Right atrium auricular region (tissue), 2 donors: ENCODE results near the gene ATXN7. TPM values are rescaled to one million over a fixed set of nuclear protein-coding genes. Genes with fewer than 3 reads are reported as not detected.

ENCODE experiments used
- DNase-seq: peaks from one replicate; pipeline ENCODE4 v3.0.0-alpha.2; 2019; ENCODE audit warnings: low spot score
- H3K27ac ChIP-seq, 2 donors: fragments of 200-600 bp; sonication (generic); 1 replicate in 1 of 2; 2 replicates in 1 of 2; pipeline ENCODE4 v1.5.1; 2016 to 2019
- H3K27me3 ChIP-seq, 2 donors: fragments of 200-600 bp; sonication (generic); one replicate each; pipeline versions ENCODE4 v1.5.1 to v1.6.0; 2017 to 2019
- H3K36me3 ChIP-seq: fragments of 200-600 bp; sonication (generic); one replicate; pipeline ENCODE4 v1.5.1; 2016
- H3K4me1 ChIP-seq, 2 donors: fragments of 200-600 bp; sonication (generic); one replicate each; pipeline versions ENCODE4 v1.5.1 to v1.6.0; 2017 to 2019
- H3K4me3 ChIP-seq, 2 donors: fragments of 200-600 bp; sonication (generic); 1 replicate in 1 of 2; 2 replicates in 1 of 2; pipeline ENCODE4 v1.5.1; 2017 to 2019; ENCODE audit warnings: mild to moderate bottlenecking in 1 of 2, moderate library complexity in 1 of 2
- H3K9me3 ChIP-seq, 2 donors: fragments of 200-600 bp; sonication (generic); one replicate each; pipeline ENCODE4 v1.5.1; 2019
- total RNA-seq, 2 donors: library from RNA; depleted of rRNA; stranded (reverse); fragments of >200 nt; gene quantifications; one replicate each; pipeline ENCODE4 v1.1.0, GENCODE V29; 2016
- TF ChIP-seq, protein P1 (sequence below), 2 donors: fragments of 200-600 bp; sonication (generic); IDR thresholded peaks; one replicate each; pipeline ENCODE4 v1.5.1; 2019; ENCODE audit warnings: antibody characterized with exemption in 2 of 2

ATXN7 gene
- total RNA-seq, 2 donors from 2014 or later: 13.9 to 15.5 TPM

- DNase-seq: no peak
- peak overlapping the region in 1 of 2 donors; percentile 5 for H3K27ac ChIP-seq
- H3K36me3 ChIP-seq: peaks cover 42% of the 10 kb centered on the region
- TF ChIP-seq, protein P1, sequence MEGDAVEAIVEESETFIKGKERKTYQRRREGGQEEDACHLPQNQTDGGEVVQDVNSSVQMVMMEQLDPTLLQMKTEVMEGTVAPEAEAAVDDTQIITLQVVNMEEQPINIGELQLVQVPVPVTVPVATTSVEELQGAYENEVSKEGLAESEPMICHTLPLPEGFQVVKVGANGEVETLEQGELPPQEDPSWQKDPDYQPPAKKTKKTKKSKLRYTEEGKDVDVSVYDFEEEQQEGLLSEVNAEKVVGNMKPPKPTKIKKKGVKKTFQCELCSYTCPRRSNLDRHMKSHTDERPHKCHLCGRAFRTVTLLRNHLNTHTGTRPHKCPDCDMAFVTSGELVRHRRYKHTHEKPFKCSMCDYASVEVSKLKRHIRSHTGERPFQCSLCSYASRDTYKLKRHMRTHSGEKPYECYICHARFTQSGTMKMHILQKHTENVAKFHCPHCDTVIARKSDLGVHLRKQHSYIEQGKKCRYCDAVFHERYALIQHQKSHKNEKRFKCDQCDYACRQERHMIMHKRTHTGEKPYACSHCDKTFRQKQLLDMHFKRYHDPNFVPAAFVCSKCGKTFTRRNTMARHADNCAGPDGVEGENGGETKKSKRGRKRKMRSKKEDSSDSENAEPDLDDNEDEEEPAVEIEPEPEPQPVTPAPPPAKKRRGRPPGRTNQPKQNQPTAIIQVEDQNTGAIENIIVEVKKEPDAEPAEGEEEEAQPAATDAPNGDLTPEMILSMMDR (IDR thresholded peaks at IDR 0.05): no peak
- no peaks in the 10 kb centered on the region for H3K9me3 ChIP-seq
- peaks cover 0 to 49% of the 10 kb centered on the region in 2 donors for H3K4me1 ChIP-seq
- no peaks in the 10 kb centered on the region for H3K27me3 ChIP-seq
- H3K4me3 ChIP-seq: no peak overlapping the region
Measured at GRCh38 chr3:63979093-63979885, 115.6 kb downstream of the ATXN7 start.

DNA sequence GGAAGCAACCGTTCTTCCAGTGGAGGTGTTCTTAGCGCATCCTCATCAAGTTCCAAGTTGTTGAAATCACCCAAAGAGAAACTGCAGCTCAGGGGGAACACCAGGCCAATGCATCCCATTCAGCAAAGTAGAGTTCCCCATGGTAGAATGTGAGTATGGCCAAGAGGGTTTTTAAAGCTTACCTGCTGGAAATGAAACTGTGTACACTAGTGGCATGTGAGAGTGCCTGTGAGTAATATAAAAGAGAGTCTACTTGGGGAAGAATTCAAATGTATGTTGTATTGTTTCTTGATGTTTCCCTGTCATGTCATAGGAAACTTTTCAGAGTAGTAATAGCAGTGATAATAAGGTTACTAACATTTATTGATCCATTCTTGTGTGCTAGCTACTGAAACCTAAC lies 116.4 kb downstream of the ATXN7 start:
- no peak for DNase-seq
- peaks cover 0 to 48% of the 10 kb centered on the region in 2 donors for H3K4me1 ChIP-seq

DNA sequence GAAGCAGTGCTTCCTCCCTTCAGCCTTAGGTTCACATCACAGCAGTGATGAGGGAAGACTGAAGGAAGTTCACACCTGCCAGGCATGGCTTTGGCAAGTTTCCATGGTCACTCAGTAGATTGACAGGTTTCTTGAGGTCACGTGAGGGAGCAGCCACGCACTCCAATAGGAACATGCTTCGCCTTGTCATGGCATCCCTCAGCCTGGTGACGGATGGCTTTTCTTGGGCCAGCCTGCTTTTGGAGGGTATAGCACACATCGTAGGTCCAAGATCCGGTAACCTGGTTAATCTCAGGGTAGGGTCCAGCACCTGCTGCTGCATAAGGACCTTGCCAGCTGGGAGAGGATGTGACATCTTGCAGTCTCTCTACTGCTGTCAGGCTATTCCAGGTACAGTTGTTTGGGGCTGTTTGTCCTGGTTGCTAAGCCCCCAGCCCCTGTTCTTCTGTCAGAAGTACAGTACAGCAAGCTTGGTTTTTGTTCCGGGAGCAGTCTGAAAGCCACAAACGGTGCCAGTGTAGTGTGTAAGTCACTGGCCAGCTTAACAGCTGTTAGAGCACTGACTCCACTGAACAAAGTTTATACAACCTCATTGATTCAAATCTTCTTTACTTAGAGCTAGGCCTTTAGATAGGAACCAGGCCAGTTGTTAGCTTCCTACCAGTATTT lies 117.3 kb downstream of the ATXN7 start:
- no peak for DNase-seq
- peaks cover 46% of the 10 kb centered on the region for H3K36me3 ChIP-seq
- H3K9me3 ChIP-seq: no peaks in the 10 kb centered on the region
- no peak overlapping the region for H3K4me3 ChIP-seq
- H3K27me3 ChIP-seq: no peaks in the 10 kb centered on the region
- H3K4me1 ChIP-seq: peaks cover 0 to 38% of the 10 kb centered on the region in 2 donors
- no peak overlapping the region for H3K27ac ChIP-seq
- TF ChIP-seq, protein P1 (IDR thresholded peaks at IDR 0.05): no peak

More for the DNA sequence above, 116.4 kb downstream of the ATXN7 start:
- Histone ChIP-seq H3K36me3 (peaks cover 46% of the 10 kb centered on the region), H3K9me3 (no peaks in the 10 kb centered on the region), H3K27me3 (no peaks in the 10 kb centered on the region), H3K4me3 (no peak overlapping the region), H3K27ac (no peak overlapping the region)
- TF ChIP-seq, protein P1 (IDR thresholded peaks at IDR 0.05): no peak

DNA sequence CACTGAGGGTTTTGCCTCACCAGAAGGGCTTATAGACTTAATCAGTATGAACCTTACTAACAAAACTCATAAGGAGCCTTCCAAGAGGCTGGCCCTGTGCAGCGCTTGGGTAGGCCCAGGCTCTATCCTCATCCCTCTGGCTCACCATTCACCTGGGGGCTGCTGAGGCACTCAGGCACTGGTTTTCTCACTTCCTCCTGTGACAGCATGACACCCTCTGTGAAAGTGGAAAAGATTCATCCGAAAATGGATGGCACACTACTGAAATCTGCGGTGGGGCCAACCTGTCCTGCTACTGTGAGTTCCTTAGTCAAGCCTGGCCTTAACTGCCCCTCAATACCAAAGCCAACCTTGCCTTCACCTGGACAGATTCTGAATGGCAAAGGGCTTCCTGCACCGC lies 118.3 kb downstream of the ATXN7 start:
- Histone ChIP-seq H3K4me3 (no peak overlapping the region), H3K4me1 (peaks cover 0 to 29% of the 10 kb centered on the region in 2 donors), H3K27ac (no peak overlapping the region), H3K36me3 (peaks cover 48% of the 10 kb centered on the region), H3K9me3 (no peaks in the 10 kb centered on the region), H3K27me3 (no peaks in the 10 kb centered on the region)
- DNase-seq: no peak
- TF ChIP-seq, protein P1 (IDR thresholded peaks at IDR 0.05): no peak

- H3K27me3 ChIP-seq: no peaks in the 10 kb centered on the region
- no peak overlapping the region for H3K27ac ChIP-seq
- peaks cover 69% of the 10 kb centered on the region for H3K36me3 ChIP-seq
- no peaks in the 10 kb centered on the region for H3K9me3 ChIP-seq
- H3K4me1 ChIP-seq: peaks cover 0 to 8% of the 10 kb centered on the region in 2 donors
- TF ChIP-seq, protein P1 (IDR thresholded peaks at IDR 0.05): no peak
- H3K4me3 ChIP-seq: no peak overlapping the region
- DNase-seq: no peak
Measured at GRCh38 chr3:63984391-63984790, 120.7 kb downstream of the ATXN7 start.
